ENCODE results near the gene NYNRIN. TPM values are rescaled to one million over a fixed set of nuclear protein-coding genes. Genes with fewer than 3 reads are reported as not detected.

The NYNRIN gene
- total and polyA plus RNA-seq, 2 experiments from 2014 or later: 3.1 to 20.0 TPM

GRCh38 chr14:24399447-24399822 is 632 bp downstream of the NYNRIN start (continued):
- TF ChIP-seq ETS1 (IDR thresholded peaks at IDR 0.05) (no peak), CTCF (conservative IDR thresholded peaks at IDR 0.05; ENCODE audit: low read depth in 2 of 2) (no peak), EZH2phosphoT487 (IDR thresholded peaks at IDR 0.05; ENCODE audit: unreplicated experiment) (no peak), CREB1 (CRISPR knock-in tag; IDR thresholded peaks at IDR 0.05; ENCODE audit: low read depth) (no peak), EZH2 (IDR thresholded peaks at IDR 0.05; ENCODE audit: low read depth, unreplicated experiment) (no peak), POLR2AphosphoS5 (IDR thresholded peaks at IDR 0.05; ENCODE audit: low read depth) (no peak), STAT1 (IDR thresholded peaks at IDR 0.05; ENCODE audit: unreplicated experiment) (no peak), REST (IDR thresholded peaks at IDR 0.05; ENCODE audit: unreplicated experiment) (no peak), ZNF114 (CRISPR knock-in tag; IDR thresholded peaks at IDR 0.05) (no peak), ZNF331 (CRISPR knock-in tag; IDR thresholded peaks at IDR 0.05; ENCODE audit: low read depth) (no peak)

- Mint-ChIP-seq H3K36me3 (ENCODE audit: low read depth) (no peaks in the 10 kb centered on the region), H3K27ac (no peak overlapping the region), H3K9me3 (no peaks in the 10 kb centered on the region), H3K4me1 (peaks cover 63% of the 10 kb centered on the region), H3K27me3 (ENCODE audit: insufficient read depth, low read depth, poor library complexity) (peaks cover 14% of the 10 kb centered on the region), H3K4me3 (peak overlapping the region; percentile 79)
- H3K36me3 ChIP-seq (ENCODE audit: insufficient read depth): no peaks in the 10 kb centered on the region
- H3K27ac ChIP-seq (ENCODE audit: low read depth): no peak overlapping the region
- H4K20me1 ChIP-seq (replicated peaks; ENCODE audit: insufficient read depth): no peaks in the 10 kb centered on the region; the same call in 1 of the 2 replicates
- H3K27me3 ChIP-seq (ENCODE audit: insufficient read depth): peaks cover 18% of the 10 kb centered on the region; the same call in 1 of the 2 replicates
- no peak overlapping the region; the same call in 1 of the 2 replicates for H2AFZ ChIP-seq
- H3K9me2 ChIP-seq (ENCODE audit: insufficient read depth): no peaks in the 10 kb centered on the region
- ATAC-seq (no peak), DNase-seq (ENCODE audit: low spot score) (no peak)
- H3F3A ChIP-seq (replicated peaks; ENCODE audit: low read depth): no peaks in the 10 kb centered on the region
- H3K4me2 ChIP-seq: peak overlapping the region; percentile 97
- peak overlapping the region; percentile 86 for H3K4me3 ChIP-seq
- H3K79me2 ChIP-seq (replicated peaks; ENCODE audit: insufficient read depth): no peaks in the 10 kb centered on the region
- H3K4me1 ChIP-seq (ENCODE audit: insufficient read depth): peaks cover 15% of the 10 kb centered on the region; the same call in 1 of the 2 replicates
- TF ChIP-seq ZNF331 (CRISPR knock-in tag; IDR thresholded peaks at IDR 0.05; ENCODE audit: low read depth) (no peak), STAT1 (IDR thresholded peaks at IDR 0.05; ENCODE audit: unreplicated experiment) (no peak)
These were observed 1.4 kb downstream of the NYNRIN start for GRCh38 chr14:24399999-24400718.

Data from GM23338 (cell line).